ENCODE results near the gene MINDY4. TPM values are rescaled to one million over a fixed set of nuclear protein-coding genes. Genes with fewer than 3 reads are reported as not detected.
"Not testable (repeated sequence)": the region's sequence is repeated elsewhere in the genome, so short reads cannot be mapped to it uniquely, and the experiment has no call there.

MINDY4 gene
- total RNA-seq, 3 donors from 2014 or later = 4.0 to 9.1 (median 4.7) TPM

GRCh38 chr7:30805931-30806330, 34.7 kb downstream of the MINDY4 start:
- Histone ChIP-seq H3K4me3 (no peak overlapping the region), H3K9me3 (no peaks in the 10 kb centered on the region), H3K36me3 (ENCODE audit: low read depth) (no peaks in the 10 kb centered on the region), H3K4me1 (ENCODE audit: low read depth) (no peaks in the 10 kb centered on the region)
- ATAC-seq = no peak
- intact Hi-C loops (cut with DNase I, micrococcal nuclease) = loop anchor here in 1 of 2 donors (10.0 kb wide), 1 partner anchor 319 kb away; no protein-coding TSS in a partner anchor
- TF ChIP-seq CTCF (IDR thresholded peaks at IDR 0.05) = no peak
- DNase-seq = no peak

- H3K4me3 ChIP-seq; H3K36me3 ChIP-seq (ENCODE audit: low read depth); H3K4me1 ChIP-seq (ENCODE audit: low read depth); ATAC-seq; DNase-seq; H3K9me3 ChIP-seq: not testable (repeated sequence)
- intact Hi-C loops (cut with DNase I, micrococcal nuclease) = loop anchor here in 1 of 2 donors (10.0 kb wide), 1 partner anchor 317 kb away; no protein-coding TSS in a partner anchor
These were observed 36.3 kb downstream of the MINDY4 start for GRCh38 chr7:30807477-30807876.

- H3K4me1 ChIP-seq (ENCODE audit: low read depth); H3K9me3 ChIP-seq; H3K36me3 ChIP-seq (ENCODE audit: low read depth); H3K4me3 ChIP-seq; ATAC-seq; DNase-seq: not testable (repeated sequence)
- intact Hi-C loops (cut with DNase I, micrococcal nuclease) = loop anchor here in 1 of 2 donors (10.0 kb wide), 1 partner anchor 317 kb away; no protein-coding TSS in a partner anchor
These were observed 36.7 kb downstream of the MINDY4 start for GRCh38 chr7:30807941-30808340.

GRCh38 chr7:30810986-30811385, 39.8 kb downstream of the MINDY4 start:
- H3K4me3 ChIP-seq = no peak overlapping the region
- intact Hi-C loops (cut with DNase I, micrococcal nuclease) = no loop called here
- ATAC-seq = no peak
- no peaks in the 10 kb centered on the region for H3K36me3 ChIP-seq (ENCODE audit: low read depth)
- no peak for TF ChIP-seq CTCF (IDR thresholded peaks at IDR 0.05)
- no peak for DNase-seq
- H3K9me3 ChIP-seq = no peaks in the 10 kb centered on the region
- no peaks in the 10 kb centered on the region for H3K4me1 ChIP-seq (ENCODE audit: low read depth)

- TF ChIP-seq CTCF (IDR thresholded peaks at IDR 0.05) = no peak
- no peak overlapping the region for H3K4me3 ChIP-seq
- intact Hi-C loops (cut with DNase I, micrococcal nuclease) = no loop called here
- H3K4me1 ChIP-seq (ENCODE audit: low read depth) = no peaks in the 10 kb centered on the region
- no peak for DNase-seq
- ATAC-seq = no peak
- H3K36me3 ChIP-seq (ENCODE audit: low read depth) = no peaks in the 10 kb centered on the region
- no peaks in the 10 kb centered on the region for H3K9me3 ChIP-seq
These were observed 41.5 kb downstream of the MINDY4 start for GRCh38 chr7:30812676-30813075.

GRCh38 chr7:30813466-30813865, 42.2 kb downstream of the MINDY4 start:
- no peaks in the 10 kb centered on the region for H3K36me3 ChIP-seq (ENCODE audit: low read depth)
- DNase-seq (no peak), ATAC-seq (no peak)
- no peak overlapping the region for H3K4me3 ChIP-seq
- no peaks in the 10 kb centered on the region for H3K9me3 ChIP-seq
- no peak for TF ChIP-seq CTCF (IDR thresholded peaks at IDR 0.05)
- no peaks in the 10 kb centered on the region for H3K4me1 ChIP-seq (ENCODE audit: low read depth)
- intact Hi-C loops (cut with DNase I, micrococcal nuclease) = no loop called here
